Astrocyte (in vitro differentiated cells and primary cell): Measurements from ENCODE around the gene SNX27.

ENCODE experiments used
- EZH2 ChIP-seq: IDR thresholded peaks from 2 replicates; pipeline ENCODE4 v1.6.1; 2012; ENCODE audit warnings: mild to moderate bottlenecking, low read length, inconsistent platforms; ENCODE audit not compliant: insufficient read depth
- TF ChIP-seq, protein P1 (sequence below): IDR thresholded peaks from 2 replicates; pipeline ENCODE4 v1.5.1; 2011; ENCODE audit warnings: low read depth, mild to moderate bottlenecking, inconsistent platforms, low read length, moderate library complexity; ENCODE audit not compliant: insufficient read depth

DNA sequence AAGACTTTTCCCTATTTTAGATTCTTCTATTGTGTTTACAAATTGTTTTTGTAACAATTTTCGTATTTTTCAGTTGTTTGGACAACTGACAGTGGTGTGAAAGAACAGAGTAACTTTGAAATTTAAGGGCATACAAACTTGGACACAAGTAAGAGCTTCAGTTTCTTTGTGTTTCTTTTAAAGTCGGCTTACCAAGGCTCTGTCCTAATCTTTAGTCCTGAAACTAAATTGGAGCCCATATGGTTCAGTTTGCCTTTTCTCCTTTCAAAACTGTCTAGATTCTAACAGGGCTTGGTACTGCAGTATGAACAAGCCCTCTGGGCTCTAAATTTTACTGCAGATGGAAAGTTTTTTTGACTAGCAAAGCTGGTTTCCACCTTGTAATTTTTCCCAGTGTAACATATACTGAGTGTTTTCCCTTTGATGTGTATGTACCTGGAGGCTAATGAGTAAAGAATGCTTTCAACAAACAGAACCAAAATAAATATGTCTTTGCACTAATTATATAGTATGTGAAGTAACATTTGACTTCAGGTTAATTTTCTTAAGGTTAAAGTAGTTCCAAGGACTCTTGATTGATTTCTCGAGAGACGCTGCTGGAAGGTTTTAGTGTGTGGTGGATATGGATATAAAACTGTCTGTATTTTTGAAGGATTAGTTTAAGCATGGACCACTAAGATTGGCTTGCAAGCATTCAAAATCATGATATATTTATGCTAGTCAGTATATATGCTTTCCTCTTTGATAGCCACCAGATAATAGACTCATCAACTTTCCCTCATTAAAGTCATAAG is 4.1 kb downstream of the SNX27 start:
- TF ChIP-seq, protein P1, sequence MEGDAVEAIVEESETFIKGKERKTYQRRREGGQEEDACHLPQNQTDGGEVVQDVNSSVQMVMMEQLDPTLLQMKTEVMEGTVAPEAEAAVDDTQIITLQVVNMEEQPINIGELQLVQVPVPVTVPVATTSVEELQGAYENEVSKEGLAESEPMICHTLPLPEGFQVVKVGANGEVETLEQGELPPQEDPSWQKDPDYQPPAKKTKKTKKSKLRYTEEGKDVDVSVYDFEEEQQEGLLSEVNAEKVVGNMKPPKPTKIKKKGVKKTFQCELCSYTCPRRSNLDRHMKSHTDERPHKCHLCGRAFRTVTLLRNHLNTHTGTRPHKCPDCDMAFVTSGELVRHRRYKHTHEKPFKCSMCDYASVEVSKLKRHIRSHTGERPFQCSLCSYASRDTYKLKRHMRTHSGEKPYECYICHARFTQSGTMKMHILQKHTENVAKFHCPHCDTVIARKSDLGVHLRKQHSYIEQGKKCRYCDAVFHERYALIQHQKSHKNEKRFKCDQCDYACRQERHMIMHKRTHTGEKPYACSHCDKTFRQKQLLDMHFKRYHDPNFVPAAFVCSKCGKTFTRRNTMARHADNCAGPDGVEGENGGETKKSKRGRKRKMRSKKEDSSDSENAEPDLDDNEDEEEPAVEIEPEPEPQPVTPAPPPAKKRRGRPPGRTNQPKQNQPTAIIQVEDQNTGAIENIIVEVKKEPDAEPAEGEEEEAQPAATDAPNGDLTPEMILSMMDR = no peak
- TF ChIP-seq EZH2 = no peak
